GM12891 (cell line): ENCODE data around the gene CNOT4.

Experiments
- PAX5 ChIP-seq: IDR thresholded peaks from 2 replicates; pipeline ENCODE4 v1.6.1; 2011; ENCODE audit warnings: low read length, moderate library complexity, mild to moderate bottlenecking; ENCODE audit not compliant: insufficient read depth, severe bottlenecking
- POLR2A ChIP-seq: IDR thresholded peaks from 2 replicates; pipeline ENCODE4 v1.6.1; 2011; ENCODE audit warnings: low read depth, low read length, control low read depth
- POLR2AphosphoS5 ChIP-seq: IDR thresholded peaks from 2 replicates; pipeline ENCODE4 v1.6.1; 2011; ENCODE audit warnings: low read depth, low read length, control low read depth

- TF ChIP-seq POLR2A (no peak), PAX5 (no peak), POLR2AphosphoS5 (no peak)
Observed at GRCh38 chr7:135501402-135501801, 8.5 kb downstream of the CNOT4 start.
